Measurements from ENCODE around the gene AADACL4.
A peak's percentile ranks its signal among the peaks of the same experiment; 100 is the strongest.
"Not testable (repeated sequence)": the region's sequence is repeated elsewhere in the genome, so short reads cannot be mapped to it uniquely, and the experiment has no call there.

Gene AADACL4

DNA sequence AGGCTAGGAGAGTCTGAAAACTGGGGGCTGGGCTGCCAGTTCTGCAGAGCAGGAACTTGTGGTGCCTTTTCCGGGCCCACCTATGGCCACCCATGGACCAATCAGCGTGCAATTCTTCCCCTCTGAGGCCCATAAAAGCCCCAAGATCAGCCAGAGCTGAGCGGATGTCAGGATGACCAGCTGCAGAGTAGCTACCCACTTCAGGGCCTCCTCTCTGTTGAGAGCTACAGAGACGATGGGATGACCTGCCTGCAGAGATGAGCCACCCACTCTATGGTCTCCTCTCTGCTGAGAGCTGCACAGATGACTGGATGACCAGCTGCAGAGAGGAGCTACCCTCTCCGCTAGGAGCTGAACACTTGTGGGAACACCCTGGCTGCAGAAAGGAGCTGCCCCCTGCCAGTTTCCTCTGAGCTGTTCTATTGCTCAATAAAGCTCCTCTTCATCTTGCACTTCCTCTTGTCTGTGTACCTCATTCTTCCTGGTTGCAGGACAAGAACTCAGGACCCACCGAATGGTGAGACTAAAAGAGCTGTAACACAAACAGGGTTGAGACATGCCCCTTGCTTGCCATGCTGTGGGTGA lies 12.8 kb upstream of the AADACL4 start:
- DNase-seq, result no peak

DNA sequence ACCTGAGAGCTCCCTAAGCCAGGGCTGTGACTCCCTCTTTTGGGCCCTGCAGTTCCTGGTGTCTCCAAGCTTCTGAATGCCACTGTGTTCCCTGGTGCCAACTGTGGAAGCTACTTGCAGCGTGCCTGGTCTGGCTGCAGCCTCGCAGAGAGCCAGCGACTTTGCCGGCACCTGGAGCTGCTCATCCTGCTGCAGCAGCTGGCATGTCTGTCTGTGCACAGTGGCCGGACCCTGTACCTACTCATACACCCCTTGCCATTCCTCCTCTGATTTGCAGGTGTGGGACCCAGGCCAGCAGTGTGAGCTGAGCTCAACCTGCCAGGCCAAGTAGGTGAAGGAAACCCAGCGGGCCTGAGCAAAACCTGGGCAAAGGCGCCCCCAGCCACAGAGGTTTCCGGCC lies 12.3 kb upstream of the AADACL4 start:
- DNase-seq, result no peak

GRCh38 chr1:12634156-12634555 lies 9.7 kb upstream of the AADACL4 start:
- no peak for DNase-seq

DNA sequence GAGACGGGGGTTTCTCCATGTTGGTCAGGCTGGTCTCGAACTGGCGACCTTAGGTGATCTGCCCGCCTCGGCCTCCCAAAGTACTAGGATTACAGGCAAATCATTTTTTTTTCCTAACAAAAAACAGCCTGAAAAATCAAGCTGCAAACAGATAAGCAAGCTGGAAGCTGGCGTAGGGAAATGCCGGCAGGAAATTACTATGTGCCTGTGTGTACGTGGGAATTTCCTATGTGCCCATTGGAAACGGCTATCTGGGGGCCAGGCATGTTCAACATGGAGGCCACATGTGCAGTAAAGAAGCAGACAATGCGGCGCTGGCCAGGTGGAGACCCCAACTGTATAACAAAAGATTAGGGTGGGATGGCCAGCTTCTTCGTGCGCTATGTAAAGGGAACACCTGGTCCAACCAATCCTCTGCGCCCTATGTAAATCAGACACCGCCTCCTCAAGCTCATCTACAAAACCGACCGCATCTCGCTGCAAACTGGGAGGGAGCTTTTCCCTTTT lies 9.1 kb upstream of the AADACL4 start:
- DNase-seq, result no peak

GRCh38 chr1:12636098-12636950 lies 7.6 kb upstream of the AADACL4 start:
- no peak for DNase-seq

DNA sequence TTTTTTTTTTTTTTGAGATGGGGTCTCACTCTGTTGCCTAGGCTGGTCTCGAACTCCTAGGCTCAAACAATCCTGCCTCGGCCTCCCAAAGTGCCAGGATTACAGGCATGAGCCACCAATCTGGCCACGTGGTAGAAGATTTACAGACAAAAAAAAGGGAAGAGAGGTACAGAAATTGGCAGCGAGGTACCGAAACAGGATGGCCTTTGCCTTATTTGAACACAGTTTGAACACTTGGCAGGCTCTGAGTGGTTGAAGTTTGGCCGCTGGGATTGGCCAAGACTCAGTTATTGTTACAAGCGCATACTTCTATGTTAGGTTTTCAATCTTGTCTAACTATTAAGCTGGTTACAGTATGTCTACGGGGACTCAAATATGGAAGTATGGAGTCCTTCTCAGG lies 6.2 kb upstream of the AADACL4 start:
- no peak for DNase-seq

GRCh38 chr1:12640237-12640957 lies 3.5 kb upstream of the AADACL4 start:
- DNase-seq, result no peak

GRCh38 chr1:12640958-12641272 lies 3.0 kb upstream of the AADACL4 start:
- no peak for DNase-seq

GRCh38 chr1:12643079-12643478 lies 806 bp upstream of the AADACL4 start:
- DNase-seq, result no peak

GRCh38 chr1:12644237-12644636 lies 352 bp downstream of the AADACL4 start:
- DNase-seq, result no peak

DNA sequence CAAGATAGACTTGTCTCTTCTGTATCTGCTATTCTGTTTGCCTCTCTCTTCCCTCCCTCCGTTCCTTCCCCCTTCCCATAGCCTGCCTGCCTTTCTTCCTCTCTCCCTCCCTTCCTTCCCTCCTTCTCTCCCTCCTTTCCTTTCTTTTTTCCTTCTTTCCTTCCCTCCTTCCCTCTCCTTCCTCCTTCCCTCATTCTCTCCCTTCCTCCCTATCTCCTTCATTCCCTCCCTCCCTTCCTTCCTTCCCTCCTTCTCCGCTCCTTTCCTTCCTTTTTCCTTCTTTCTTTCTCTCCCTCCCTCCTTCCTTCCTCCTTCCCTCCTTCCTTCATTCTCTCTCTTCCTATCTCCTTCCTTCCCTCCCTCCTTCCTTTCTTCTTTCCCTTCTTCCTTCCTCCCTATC lies 944 bp downstream of the AADACL4 start:
- DNase-seq, result no peak

- not testable (repeated sequence) for DNase-seq
Measured at GRCh38 chr1:12645401-12645800, 1.5 kb downstream of the AADACL4 start.

DNA sequence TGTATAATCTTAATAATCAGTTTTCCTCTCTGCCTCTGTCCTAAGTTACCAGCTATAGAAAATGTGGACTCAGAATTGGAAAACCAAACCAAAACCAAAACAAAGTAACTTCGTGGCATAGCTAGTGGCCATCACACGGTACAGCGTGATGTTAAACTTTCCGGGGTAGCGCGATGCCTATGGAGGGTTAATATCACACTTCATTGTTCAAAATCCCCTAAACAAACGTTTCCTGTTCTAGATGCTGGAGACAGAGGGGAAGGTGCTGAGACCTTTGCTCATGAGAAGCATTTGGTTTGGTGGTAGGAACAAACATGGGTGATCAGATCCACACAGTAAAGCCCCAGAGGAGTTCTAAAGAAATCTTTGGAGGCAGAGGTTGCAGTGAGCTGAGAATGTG lies 4.9 kb downstream of the AADACL4 start:
- no peak for DNase-seq

DNA sequence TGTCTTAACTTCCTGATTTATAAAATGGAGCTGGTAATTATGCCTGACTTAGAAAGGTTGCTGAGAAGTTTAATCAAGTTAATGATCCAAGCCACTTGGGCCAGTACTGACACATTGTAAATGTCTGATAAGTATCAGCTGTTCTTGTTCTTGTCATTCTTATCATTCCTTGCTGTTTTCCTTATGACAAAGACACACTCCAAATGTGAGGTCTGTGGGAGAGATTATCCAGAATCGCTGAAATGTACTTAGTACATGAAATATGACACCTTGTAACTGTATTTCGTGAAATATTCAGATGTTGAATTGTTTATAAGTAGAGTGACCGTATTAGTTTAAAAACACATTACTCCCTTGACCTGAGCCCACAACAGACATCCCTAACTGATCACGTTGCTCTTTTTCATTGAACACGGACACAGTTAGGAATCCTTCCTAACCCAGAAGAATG lies 6.1 kb downstream of the AADACL4 start:
- no peak for DNase-seq

GRCh38 chr1:12654004-12654567 lies 10.2 kb downstream of the AADACL4 start:
- no peak for DNase-seq

DNA sequence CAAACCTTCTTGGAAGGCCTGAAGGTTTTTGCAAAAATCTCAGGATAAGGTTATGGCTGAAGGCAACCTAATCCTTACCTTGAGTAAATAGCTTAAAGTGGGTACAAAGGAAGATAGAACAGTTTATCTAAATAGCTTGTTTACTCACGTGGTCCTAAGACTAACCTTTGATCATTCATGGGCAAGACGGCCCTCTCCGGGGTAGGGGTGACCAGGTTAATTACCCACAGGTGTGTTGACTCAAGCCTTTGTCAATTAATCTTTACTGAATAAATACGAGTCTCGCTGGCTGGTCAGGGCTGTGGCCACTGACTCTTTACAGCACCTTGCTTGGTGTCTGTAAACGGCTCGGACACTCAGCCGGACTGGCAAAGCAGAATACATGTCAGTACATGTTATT lies 10.8 kb downstream of the AADACL4 start:
- DNase-seq, result no peak

- no peak for DNase-seq
Measured at GRCh38 chr1:12656575-12656974, 12.7 kb downstream of the AADACL4 start.

- DNase-seq, result no peak
Measured at GRCh38 chr1:12657060-12657884, 13.4 kb downstream of the AADACL4 start.

- not testable (repeated sequence) for DNase-seq
Measured at GRCh38 chr1:12657885-12658512, 14.1 kb downstream of the AADACL4 start.

DNA sequence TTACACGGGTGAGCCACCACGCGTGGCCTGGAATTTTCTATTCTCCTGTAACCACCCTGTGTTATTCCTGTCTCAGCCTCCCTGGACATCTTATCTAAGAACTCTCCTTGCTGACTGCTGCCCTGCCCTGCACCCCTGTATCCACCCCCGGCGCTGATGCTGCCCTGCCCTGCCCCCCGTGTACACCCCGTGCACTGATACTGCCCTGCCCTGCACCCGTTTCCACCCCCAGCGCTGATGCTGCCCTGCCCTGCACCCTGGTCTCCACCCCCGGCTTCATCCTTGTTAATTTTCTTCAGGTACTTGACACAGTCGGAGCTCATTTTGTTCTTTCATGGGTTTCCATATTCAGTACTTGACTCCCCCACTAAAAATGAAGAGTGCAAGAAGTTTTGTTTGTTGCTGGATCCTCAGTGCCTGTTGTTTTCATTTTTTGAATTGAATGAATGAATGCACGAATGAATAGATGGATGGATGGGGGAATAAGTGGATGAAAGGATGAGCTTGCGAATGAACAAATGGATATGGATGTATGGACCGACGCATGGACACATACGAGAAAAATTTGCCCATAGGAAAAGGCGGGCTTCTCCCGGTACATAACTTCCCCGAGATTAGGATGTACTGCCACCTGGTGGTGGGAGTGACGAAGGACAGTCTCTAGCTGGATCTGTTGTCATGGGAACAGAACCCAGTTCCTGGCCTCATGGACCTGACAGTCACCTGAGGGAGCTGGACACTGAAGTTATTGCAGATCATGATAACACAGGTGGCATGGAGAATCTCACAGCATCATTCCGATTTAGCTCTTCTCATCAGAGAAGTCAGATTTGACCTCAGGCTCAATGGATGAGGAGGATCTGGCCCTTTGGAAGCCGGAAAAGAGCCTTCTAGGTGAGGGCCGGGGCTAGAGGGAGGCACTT lies 14.9 kb downstream of the AADACL4 start:
- DNase-seq, result peak; percentile 64
